ENCODE data around the gene CD82.

- TF ChIP-seq EZH2 (IDR thresholded peaks at IDR 0.05): no peak
- no peak for TF ChIP-seq CTCF (IDR thresholded peaks at IDR 0.05)
Observed at GRCh38 chr11:44533921-44534711, 31.3 kb upstream of the CD82 start.
